Ovary (tissue), 9 donors: ENCODE measurements around the gene INTS15. TPM values are rescaled to one million over a fixed set of nuclear protein-coding genes. Genes with fewer than 3 reads are reported as not detected.

Experiments
- DNase-seq, 5 donors: peaks; one replicate each; pipeline ENCODE4 v3.0.0-alpha.2; 2019 to 2020
- H3K27ac ChIP-seq, 2 donors: fragments of 200-600 bp; one replicate each; pipeline versions ENCODE4 v1.5.1 to v1.8.0; 2019 to 2022
- H3K27me3 ChIP-seq: fragments of 200-600 bp; one replicate; pipeline ENCODE4 v1.8.0; 2022
- H3K36me3 ChIP-seq: fragments of 200-600 bp; sonication (generic); one replicate; pipeline ENCODE4 v1.5.1; 2019
- H3K4me1 ChIP-seq: one replicate; pipeline ENCODE4 v1.8.1; 2013; ENCODE audit warnings: mild to moderate bottlenecking, moderate library complexity; ENCODE audit not compliant: insufficient read depth
- H3K4me3 ChIP-seq: fragments of 200-600 bp; sonication (generic); one replicate; pipeline ENCODE4 v1.5.1; 2017
- H3K9me3 ChIP-seq, 2 donors: fragments of 200-600 bp in 1 of 2; sonication (generic) in 1 of 2; one replicate each; pipeline versions ENCODE4 v1.5.1 to v1.8.1; 2013 to 2019; ENCODE audit warnings: mild to moderate bottlenecking in 1 of 2, moderate library complexity in 1 of 2
- EP300 ChIP-seq: sonication (generic); formaldehyde crosslinking; IDR thresholded peaks from one replicate; pipeline ENCODE4 v1.6.1; 2017; ENCODE audit warnings: antibody characterized with exemption
- POLR2A ChIP-seq: fragments of 450-650 bp; IDR thresholded peaks from one replicate; pipeline ENCODE4 v1.6.1; 2017; ENCODE audit warnings: antibody characterized with exemption, mild to moderate bottlenecking, moderate library complexity
- WGBS, 3 donors: extraction: QIAGEN DNeasy Blood & Tissue Kit in 1 of 3; methylation state at CpG; one replicate each; pipeline versions ENCODE4 v1.1.5 to v1.1.7; 2013 to 2017; 5-methylcytosine and 5-hydroxymethylcytosine counted together
- intact Hi-C, 4 donors: fragments of 100-400 bp; cut with DNase I; formaldehyde crosslinking; loops; one replicate each; pipeline versions ENCODE4 v1.11.0 to v1.15.1; 2022 to 2023
- polyA plus RNA-seq, 2 donors: library from polyadenylated mRNA; stranded (reverse); fragments of 200-250 nt in 1 of 2; fragments of 350-450 nt in 1 of 2; fragmentation: Illumina TruSeq in 1 of 2; extraction: RNeasy Lipid Tissue Mini Kit (QIAGEN cat#74804) in 1 of 2; gene quantifications; one replicate each; pipeline ENCODE4 v1.2.3, GENCODE V29; 2013 to 2014
- total RNA-seq, 7 donors: library from RNA; depleted of rRNA in 2 of 7; stranded (reverse); fragments of >200 nt in 2 of 7; fragmentation: NEBNext Ultra II Directional in 3 of 7; extraction: Animal tissue kit (Norgen Biotek cat#: 25700) in 3 of 7; gene quantifications; one replicate each; pipeline versions ENCODE4 v1.1.0 to v1.2.4, GENCODE V29; 2016 to 2023
- TF ChIP-seq, protein P1 (sequence below), 3 donors: fragments of 450-650 bp in 2 of 3; fragments of 200-600 bp in 1 of 3; IDR thresholded peaks; one replicate each; pipeline versions ENCODE4 v1.5.1 to v1.8.0; 2016 to 2022; ENCODE audit warnings: antibody characterized with exemption in 3 of 3, mild to moderate bottlenecking in 1 of 3
- donor health status: DM: no; HTN: no; CAD: no; lungs with moderate emphysema.
- donor health status: DM: no; HTN: no; CAD: no.
- donor health status: Bipolar disorder and iron deficiency.
- donor health status: DM: yes; HTN: yes; CAD: no.
- donor health status: DM: no; HTN: no; CAD: no.
- donor health status: DM: yes; HTN: yes; CAD: no.

Gene INTS15
- total and polyA plus RNA-seq, 9 donors = 20.3 to 35.0 (median 30.2) TPM

DNA sequence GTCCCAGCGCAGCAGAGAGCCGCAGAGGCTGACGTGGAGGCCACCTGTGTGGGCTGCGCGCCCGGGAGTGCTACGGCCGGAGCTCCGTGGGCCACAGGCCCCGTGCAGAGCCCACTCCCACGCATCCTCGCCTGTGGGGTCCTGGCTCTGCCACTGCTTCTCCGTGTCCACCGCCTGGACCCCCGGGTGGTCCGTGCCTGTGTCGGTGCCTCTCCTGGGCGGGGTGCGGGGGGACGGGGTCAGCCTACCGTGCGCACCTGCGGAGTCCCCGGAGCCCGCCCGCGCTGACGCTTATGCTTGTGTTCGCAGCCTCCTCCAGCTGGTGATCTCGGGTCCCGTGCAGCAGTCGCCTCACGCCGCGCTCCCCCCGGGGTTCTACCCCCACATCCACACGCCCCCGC, 17.8 kb downstream of the INTS15 start:
- intact Hi-C loops = no loop called here
- no peaks in the 10 kb centered on the region for H3K36me3 ChIP-seq

DNA sequence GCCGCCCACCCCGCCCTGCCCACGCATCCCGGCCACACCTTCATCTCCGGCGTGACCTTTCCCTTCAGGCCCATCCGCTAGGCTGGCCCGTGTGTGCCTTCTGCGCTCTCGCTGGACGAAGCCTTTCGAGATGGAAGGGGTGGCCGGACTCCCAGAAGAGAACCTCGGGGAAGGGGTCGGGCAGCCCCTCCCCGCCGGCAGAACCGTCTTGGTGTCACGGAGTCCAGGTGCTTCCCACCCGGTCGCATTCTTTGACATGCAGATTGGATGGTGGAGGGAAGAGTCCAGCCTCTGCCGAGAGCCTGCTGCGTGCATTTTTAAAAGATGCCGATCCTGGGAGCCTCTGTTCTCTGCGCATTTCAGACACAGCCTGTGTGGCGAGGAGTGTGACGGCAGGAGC, 18.3 kb downstream of the INTS15 start:
- H3K27me3 ChIP-seq = no peaks in the 10 kb centered on the region
- H3K4me3 ChIP-seq = no peak overlapping the region
- TF ChIP-seq EP300 (no peak), POLR2A (no peak)
- TF ChIP-seq, protein P1, sequence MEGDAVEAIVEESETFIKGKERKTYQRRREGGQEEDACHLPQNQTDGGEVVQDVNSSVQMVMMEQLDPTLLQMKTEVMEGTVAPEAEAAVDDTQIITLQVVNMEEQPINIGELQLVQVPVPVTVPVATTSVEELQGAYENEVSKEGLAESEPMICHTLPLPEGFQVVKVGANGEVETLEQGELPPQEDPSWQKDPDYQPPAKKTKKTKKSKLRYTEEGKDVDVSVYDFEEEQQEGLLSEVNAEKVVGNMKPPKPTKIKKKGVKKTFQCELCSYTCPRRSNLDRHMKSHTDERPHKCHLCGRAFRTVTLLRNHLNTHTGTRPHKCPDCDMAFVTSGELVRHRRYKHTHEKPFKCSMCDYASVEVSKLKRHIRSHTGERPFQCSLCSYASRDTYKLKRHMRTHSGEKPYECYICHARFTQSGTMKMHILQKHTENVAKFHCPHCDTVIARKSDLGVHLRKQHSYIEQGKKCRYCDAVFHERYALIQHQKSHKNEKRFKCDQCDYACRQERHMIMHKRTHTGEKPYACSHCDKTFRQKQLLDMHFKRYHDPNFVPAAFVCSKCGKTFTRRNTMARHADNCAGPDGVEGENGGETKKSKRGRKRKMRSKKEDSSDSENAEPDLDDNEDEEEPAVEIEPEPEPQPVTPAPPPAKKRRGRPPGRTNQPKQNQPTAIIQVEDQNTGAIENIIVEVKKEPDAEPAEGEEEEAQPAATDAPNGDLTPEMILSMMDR (IDR thresholded peaks at IDR 0.05) = no peak
- 82 to 88% (median 87%) methylated on average over 27 of the region's 27 CpGs for WGBS, 3 donors
- H3K36me3 ChIP-seq = no peaks in the 10 kb centered on the region
- DNase-seq = no peak
- intact Hi-C loops = no loop called here
- H3K9me3 ChIP-seq = no peaks in the 10 kb centered on the region
- no peaks in the 10 kb centered on the region for H3K4me1 ChIP-seq
- no peak overlapping the region for H3K27ac ChIP-seq

More for the DNA sequence above, 17.8 kb downstream of the INTS15 start:
- TF ChIP-seq POLR2A = no peak
- TF ChIP-seq, protein P1 (IDR thresholded peaks at IDR 0.05) = no peak
- no peak for TF ChIP-seq EP300
- Histone ChIP-seq H3K27me3 (no peaks in the 10 kb centered on the region), H3K4me1 (no peaks in the 10 kb centered on the region), H3K4me3 (no peak overlapping the region), H3K9me3 (no peaks in the 10 kb centered on the region), H3K27ac (no peak overlapping the region)
- 80 to 85% (median 84%) methylated on average over 35 to 38 of the region's 38 CpGs for WGBS, 3 donors
- no peak for DNase-seq

DNA sequence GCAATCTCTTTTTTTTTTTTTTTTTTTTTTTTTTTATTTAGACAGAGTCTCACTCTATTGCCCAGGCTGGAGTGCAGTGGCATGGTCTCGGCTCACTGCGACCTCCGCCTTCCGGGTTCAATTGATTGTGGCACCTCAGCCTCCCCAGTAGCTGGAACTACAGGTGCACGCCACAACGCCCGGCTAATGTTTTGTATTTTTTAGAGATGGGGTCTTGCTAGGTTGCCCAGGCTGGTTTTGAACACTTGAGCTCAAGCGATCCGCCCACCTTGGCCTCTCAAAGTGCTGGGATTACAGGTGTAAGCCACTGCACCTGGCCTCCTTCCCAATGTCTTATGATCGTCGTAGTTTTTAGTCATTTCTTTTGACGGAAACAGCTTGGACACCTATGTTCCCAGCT, 19.0 kb downstream of the INTS15 start:
- H3K4me3 ChIP-seq = no peak overlapping the region
- H3K4me1 ChIP-seq = no peaks in the 10 kb centered on the region
- H3K36me3 ChIP-seq = no peaks in the 10 kb centered on the region
- no peak overlapping the region for H3K27ac ChIP-seq
- intact Hi-C loops = no loop called here
- H3K9me3 ChIP-seq = no peaks in the 10 kb centered on the region
- no peak for DNase-seq
- TF ChIP-seq POLR2A = no peak
- no peak for TF ChIP-seq EP300
- TF ChIP-seq, protein P1 (IDR thresholded peaks at IDR 0.05) = no peak
- 90 to 95% (median 95%) methylated on average over 12 of the region's 12 CpGs for WGBS, 3 donors
- no peaks in the 10 kb centered on the region for H3K27me3 ChIP-seq

DNA sequence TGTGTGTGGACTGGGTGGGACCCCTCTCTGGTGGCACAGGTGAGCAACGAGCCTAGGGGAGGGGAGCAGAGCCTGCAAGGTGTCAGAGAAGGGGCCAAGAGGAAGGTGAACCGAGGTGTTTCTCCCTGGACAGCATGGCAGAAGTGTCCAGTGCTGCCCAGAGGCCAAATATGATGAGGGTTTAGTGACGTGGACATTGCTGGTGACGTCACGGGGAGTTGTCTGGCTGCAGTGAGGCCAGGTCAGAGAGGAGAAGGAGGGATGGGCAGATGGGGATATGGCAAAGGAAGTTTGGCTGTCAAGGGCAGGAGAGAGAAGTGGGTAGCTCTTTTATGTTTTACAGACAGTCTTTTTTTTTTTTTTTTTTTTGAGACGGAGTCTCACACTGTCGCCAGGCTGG, 23.0 kb downstream of the INTS15 start:
- 50 to 65% (median 55%) methylated on average over 7 of the region's 7 CpGs for WGBS, 3 donors
- peaks cover 8% of the 10 kb centered on the region for H3K4me1 ChIP-seq
- intact Hi-C loops = no loop called here
- no peaks in the 10 kb centered on the region for H3K27me3 ChIP-seq
- no peak overlapping the region for H3K27ac ChIP-seq
- TF ChIP-seq, protein P1 (IDR thresholded peaks at IDR 0.05) = no peak
- TF ChIP-seq POLR2A = no peak
- TF ChIP-seq EP300 = no peak
- no peak overlapping the region for H3K4me3 ChIP-seq
- no peaks in the 10 kb centered on the region for H3K9me3 ChIP-seq
- no peak for DNase-seq
- H3K36me3 ChIP-seq = no peaks in the 10 kb centered on the region

DNA sequence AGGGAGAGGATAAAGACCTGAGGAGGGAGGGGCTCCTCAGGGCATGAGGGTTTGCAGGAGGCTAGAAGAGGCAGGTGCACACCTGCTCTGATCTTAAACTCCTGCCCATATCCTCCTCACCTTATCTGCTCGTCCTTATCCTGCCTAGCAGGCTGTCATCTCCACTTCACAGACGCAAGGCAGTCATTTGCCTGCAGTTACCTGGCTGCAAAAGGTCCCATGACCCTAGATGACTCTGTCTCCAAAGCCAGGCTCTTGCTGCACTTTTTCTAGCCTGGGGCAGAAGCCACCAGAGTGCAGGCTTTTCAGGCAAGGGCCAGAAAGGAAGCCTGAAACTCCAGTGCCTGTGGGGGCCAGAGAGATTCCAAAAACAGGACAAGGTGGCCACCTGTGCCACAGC, 23.9 kb downstream of the INTS15 start:
- TF ChIP-seq, protein P1 (IDR thresholded peaks at IDR 0.05) = no peak
- TF ChIP-seq POLR2A (no peak), EP300 (no peak)
- Histone ChIP-seq H3K27me3 (no peaks in the 10 kb centered on the region), H3K4me1 (peaks cover 8% of the 10 kb centered on the region), H3K4me3 (no peak overlapping the region), H3K9me3 (no peaks in the 10 kb centered on the region), H3K27ac (no peak overlapping the region), H3K36me3 (no peaks in the 10 kb centered on the region)
- 29 to 68% (median 40%) methylated on average over 2 of the region's 2 CpGs for WGBS, 3 donors
- intact Hi-C loops = no loop called here
- no peak for DNase-seq
